ENCODE measurements around the gene ZNF644.

Gene ZNF644

DNA sequence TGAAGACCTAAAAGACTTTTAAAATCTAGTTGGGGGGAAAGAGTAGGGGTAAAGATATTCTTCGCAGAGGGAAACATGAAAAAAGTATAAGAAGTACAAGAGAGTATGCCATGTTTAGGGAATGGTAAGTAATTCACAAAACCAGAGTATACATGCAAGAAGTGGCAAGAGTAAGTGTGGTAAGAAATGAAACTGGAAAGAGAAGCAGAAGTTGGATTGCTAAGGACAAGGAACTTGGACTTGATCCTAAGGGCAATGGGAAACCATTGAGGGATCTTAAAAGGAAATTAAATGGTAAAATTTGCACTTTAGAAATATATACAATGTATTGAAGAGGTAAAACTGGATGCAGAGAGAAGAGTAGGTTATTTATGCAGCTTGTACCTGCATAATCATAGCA is 9.2 kb upstream of the ZNF644 start:
- no peak for TF ChIP-seq GABPA (IDR thresholded peaks at IDR 0.05; ENCODE audit: low read depth)
- no peak for TF ChIP-seq POLR2AphosphoS5 (IDR thresholded peaks at IDR 0.05; ENCODE audit: low read depth)
- TF ChIP-seq, protein P1, sequence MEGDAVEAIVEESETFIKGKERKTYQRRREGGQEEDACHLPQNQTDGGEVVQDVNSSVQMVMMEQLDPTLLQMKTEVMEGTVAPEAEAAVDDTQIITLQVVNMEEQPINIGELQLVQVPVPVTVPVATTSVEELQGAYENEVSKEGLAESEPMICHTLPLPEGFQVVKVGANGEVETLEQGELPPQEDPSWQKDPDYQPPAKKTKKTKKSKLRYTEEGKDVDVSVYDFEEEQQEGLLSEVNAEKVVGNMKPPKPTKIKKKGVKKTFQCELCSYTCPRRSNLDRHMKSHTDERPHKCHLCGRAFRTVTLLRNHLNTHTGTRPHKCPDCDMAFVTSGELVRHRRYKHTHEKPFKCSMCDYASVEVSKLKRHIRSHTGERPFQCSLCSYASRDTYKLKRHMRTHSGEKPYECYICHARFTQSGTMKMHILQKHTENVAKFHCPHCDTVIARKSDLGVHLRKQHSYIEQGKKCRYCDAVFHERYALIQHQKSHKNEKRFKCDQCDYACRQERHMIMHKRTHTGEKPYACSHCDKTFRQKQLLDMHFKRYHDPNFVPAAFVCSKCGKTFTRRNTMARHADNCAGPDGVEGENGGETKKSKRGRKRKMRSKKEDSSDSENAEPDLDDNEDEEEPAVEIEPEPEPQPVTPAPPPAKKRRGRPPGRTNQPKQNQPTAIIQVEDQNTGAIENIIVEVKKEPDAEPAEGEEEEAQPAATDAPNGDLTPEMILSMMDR (IDR thresholded peaks at IDR 0.05; ENCODE audit: insufficient read depth, low read length) = no peak
- TF ChIP-seq REST (IDR thresholded peaks at IDR 0.05; ENCODE audit: insufficient replicate concordance, low read depth) = no peak
- TF ChIP-seq SPI1 (IDR thresholded peaks at IDR 0.05; ENCODE audit: borderline replicate concordance, low read depth) = no peak
- H3K27me3 ChIP-seq (ENCODE audit: insufficient read depth, poor library complexity, severe bottlenecking) = no peaks in the 10 kb centered on the region
- no peak overlapping the region for H3K27ac ChIP-seq (replicated peaks)
- DNase-seq (ENCODE audit: low read depth in 1 of 2, low spot score in 1 of 2) = no peak
- no peak overlapping the region for H3K4me3 ChIP-seq (replicated peaks; ENCODE audit: insufficient read depth, low read length)

- no peak for TF ChIP-seq POLR2AphosphoS5 (IDR thresholded peaks at IDR 0.05; ENCODE audit: low read depth)
- no peak for TF ChIP-seq GABPA (IDR thresholded peaks at IDR 0.05; ENCODE audit: low read depth)
- no peak for TF ChIP-seq REST (IDR thresholded peaks at IDR 0.05; ENCODE audit: insufficient replicate concordance, low read depth)
- TF ChIP-seq SPI1 (IDR thresholded peaks at IDR 0.05; ENCODE audit: borderline replicate concordance, low read depth) = no peak
- TF ChIP-seq, protein P1 (IDR thresholded peaks at IDR 0.05; ENCODE audit: insufficient read depth, low read length) = no peak
- Histone ChIP-seq H3K27me3 (ENCODE audit: insufficient read depth, poor library complexity, severe bottlenecking) (no peaks in the 10 kb centered on the region), H3K4me3 (replicated peaks; ENCODE audit: insufficient read depth, low read length) (no peak overlapping the region), H3K27ac (replicated peaks) (no peak overlapping the region)
- no peak for DNase-seq (ENCODE audit: low read depth in 1 of 2, low spot score in 1 of 2)
Measured at GRCh38 chr1:91026777-91027176, 4.9 kb upstream of the ZNF644 start.

DNA sequence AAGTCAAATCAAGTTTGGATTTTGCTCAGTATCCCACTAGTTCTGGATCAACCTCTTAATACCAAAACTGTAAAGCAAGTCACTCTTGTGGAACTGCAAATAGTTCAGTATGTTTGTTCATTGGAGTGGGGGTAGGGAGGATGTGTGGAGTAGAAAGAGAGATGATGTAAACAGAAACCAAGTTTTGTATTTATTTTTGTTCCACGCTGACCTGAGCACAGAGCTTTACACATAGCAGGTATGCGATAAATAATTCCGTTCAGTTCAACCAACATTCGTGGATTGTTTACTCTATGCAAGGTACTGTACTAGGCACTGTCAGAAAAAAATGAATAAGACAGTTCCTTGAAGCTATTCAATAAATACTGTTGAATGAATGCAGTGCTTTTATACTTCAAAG is 4.5 kb upstream of the ZNF644 start:
- Histone ChIP-seq H3K27ac (replicated peaks) (no peak overlapping the region), H3K4me3 (replicated peaks; ENCODE audit: insufficient read depth, low read length) (no peak overlapping the region), H3K27me3 (ENCODE audit: insufficient read depth, poor library complexity, severe bottlenecking) (no peaks in the 10 kb centered on the region)
- no peak for DNase-seq (ENCODE audit: low read depth in 1 of 2, low spot score in 1 of 2)
- TF ChIP-seq, protein P1 (IDR thresholded peaks at IDR 0.05; ENCODE audit: insufficient read depth, low read length) = no peak
- no peak for TF ChIP-seq REST (IDR thresholded peaks at IDR 0.05; ENCODE audit: insufficient replicate concordance, low read depth)
- TF ChIP-seq POLR2AphosphoS5 (IDR thresholded peaks at IDR 0.05; ENCODE audit: low read depth) = no peak
- no peak for TF ChIP-seq SPI1 (IDR thresholded peaks at IDR 0.05; ENCODE audit: borderline replicate concordance, low read depth)
- TF ChIP-seq GABPA (IDR thresholded peaks at IDR 0.05; ENCODE audit: low read depth) = no peak

Data from HL-60 (cell line).